OCI-LY3 (cell line): ENCODE measurements around the gene CAMTA1.

Experiments used
- H2AFZ ChIP-seq: fragments of 200-600, 300-600 bp; shearing (Covaris generic); 2 replicates; pipeline ENCODE4 v1.6.0; 2014; ENCODE audit warnings: antibody characterized with exemption, low read depth, low read length
- H3K27ac ChIP-seq: fragments of 200-600, 300-600 bp; sonication (generic); 2 replicates; pipeline ENCODE4 v1.5.1; 2014; ENCODE audit warnings: mild to moderate bottlenecking, low read length, moderate library complexity, mixed read lengths
- H3K27me3 ChIP-seq: fragments of 200-600, 300-600 bp; sonication (generic); 2 replicates; pipeline ENCODE4 v1.6.1; 2014; ENCODE audit warnings: low read depth, low read length, mixed read lengths
- H3K36me3 ChIP-seq: fragments of 200-600, 300-600 bp; sonication (generic); replicated peaks from 2 replicates; pipeline ENCODE3; 2014; ENCODE audit warnings: low read depth, low read length, mixed read lengths
- H3K4me1 ChIP-seq: fragments of 300-600, 200-600 bp; sonication (generic); 2 replicates; pipeline ENCODE4 v1.6.1; 2014; ENCODE audit warnings: low read length, mixed read lengths
- H3K4me2 ChIP-seq: fragments of 200-600, 300-600 bp; sonication (generic); 2 replicates; pipeline ENCODE4 v1.6.1; 2014; ENCODE audit warnings: low read length, mixed read lengths
- H3K4me3 ChIP-seq: fragments of 300-600, 200-600 bp; sonication (generic); 2 replicates; pipeline ENCODE4 v1.5.1; 2014; ENCODE audit warnings: antibody characterized with exemption, mild to moderate bottlenecking, low read length, moderate library complexity
- H3K79me2 ChIP-seq: fragments of 300-600, 200-600 bp; shearing (Covaris generic); 2 replicates; pipeline ENCODE4 v1.6.1; 2014; ENCODE audit warnings: mild to moderate bottlenecking, low read length, mixed read lengths
- H3K9ac ChIP-seq: fragments of 300-600, 200-600 bp; shearing (Covaris generic); 2 replicates; pipeline ENCODE4 v1.6.0; 2014; ENCODE audit warnings: mild to moderate bottlenecking, low read length, moderate library complexity
- H3K9me3 ChIP-seq: fragments of 200-600, 300-600 bp; shearing (Covaris generic); 2 replicates; pipeline ENCODE4 v1.6.1; 2014; ENCODE audit warnings: low read length, mixed read lengths; ENCODE audit not compliant: insufficient read depth
- H4K20me1 ChIP-seq: fragments of 200-600, 300-600 bp; sonication (generic); 2 replicates; pipeline ENCODE4 v1.6.1; 2016; ENCODE audit warnings: low read length, mixed read lengths; ENCODE audit not compliant: insufficient read depth
- EZH2phosphoT487 ChIP-seq: fragments of 200-600 bp; shearing (Covaris generic); IDR thresholded peaks from 2 replicates; pipeline ENCODE4 v1.6.1; 2018; ENCODE audit warnings: antibody characterized with exemption, mixed run types, low read depth
- TF ChIP-seq, protein P1 (sequence below): fragments of 200-600, 300-600 bp; sonication (generic); IDR thresholded peaks from 2 replicates; pipeline ENCODE4 v1.5.1; 2014; ENCODE audit warnings: antibody characterized with exemption, low read length, low read depth

Gene CAMTA1

DNA sequence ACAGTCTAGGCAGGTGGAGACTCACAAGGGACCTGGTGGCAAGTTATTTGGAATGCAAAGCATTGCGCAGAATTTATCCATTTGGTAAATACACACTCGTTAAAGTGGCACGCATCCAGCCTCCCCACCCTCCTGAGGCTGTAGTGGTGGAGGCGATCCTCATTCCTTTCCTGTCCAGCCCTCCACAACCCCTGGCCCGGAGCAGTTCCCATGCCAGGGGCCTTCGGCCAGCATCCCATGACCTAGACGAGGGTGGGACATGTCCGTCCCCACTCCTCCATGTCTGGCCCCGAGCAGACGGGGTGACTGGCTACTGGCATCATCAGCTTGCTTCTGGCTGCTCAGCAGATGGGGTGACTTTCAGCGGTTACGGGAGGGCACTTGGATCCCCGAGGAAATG lies 704.3 kb downstream of the CAMTA1 start:
- Histone ChIP-seq H3K27ac (no peak overlapping the region), H3K4me3 (no peak overlapping the region), H3K79me2 (no peaks in the 10 kb centered on the region), H3K36me3 (no peaks in the 10 kb centered on the region), H3K4me2 (no peak overlapping the region), H2AFZ (no peak overlapping the region), H3K9ac (no peak overlapping the region), H3K4me1 (no peaks in the 10 kb centered on the region), H4K20me1 (no peaks in the 10 kb centered on the region), H3K27me3 (no peaks in the 10 kb centered on the region), H3K9me3 (no peaks in the 10 kb centered on the region)
- TF ChIP-seq EZH2phosphoT487, result no peak
- TF ChIP-seq, protein P1, sequence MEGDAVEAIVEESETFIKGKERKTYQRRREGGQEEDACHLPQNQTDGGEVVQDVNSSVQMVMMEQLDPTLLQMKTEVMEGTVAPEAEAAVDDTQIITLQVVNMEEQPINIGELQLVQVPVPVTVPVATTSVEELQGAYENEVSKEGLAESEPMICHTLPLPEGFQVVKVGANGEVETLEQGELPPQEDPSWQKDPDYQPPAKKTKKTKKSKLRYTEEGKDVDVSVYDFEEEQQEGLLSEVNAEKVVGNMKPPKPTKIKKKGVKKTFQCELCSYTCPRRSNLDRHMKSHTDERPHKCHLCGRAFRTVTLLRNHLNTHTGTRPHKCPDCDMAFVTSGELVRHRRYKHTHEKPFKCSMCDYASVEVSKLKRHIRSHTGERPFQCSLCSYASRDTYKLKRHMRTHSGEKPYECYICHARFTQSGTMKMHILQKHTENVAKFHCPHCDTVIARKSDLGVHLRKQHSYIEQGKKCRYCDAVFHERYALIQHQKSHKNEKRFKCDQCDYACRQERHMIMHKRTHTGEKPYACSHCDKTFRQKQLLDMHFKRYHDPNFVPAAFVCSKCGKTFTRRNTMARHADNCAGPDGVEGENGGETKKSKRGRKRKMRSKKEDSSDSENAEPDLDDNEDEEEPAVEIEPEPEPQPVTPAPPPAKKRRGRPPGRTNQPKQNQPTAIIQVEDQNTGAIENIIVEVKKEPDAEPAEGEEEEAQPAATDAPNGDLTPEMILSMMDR, result no peak

DNA sequence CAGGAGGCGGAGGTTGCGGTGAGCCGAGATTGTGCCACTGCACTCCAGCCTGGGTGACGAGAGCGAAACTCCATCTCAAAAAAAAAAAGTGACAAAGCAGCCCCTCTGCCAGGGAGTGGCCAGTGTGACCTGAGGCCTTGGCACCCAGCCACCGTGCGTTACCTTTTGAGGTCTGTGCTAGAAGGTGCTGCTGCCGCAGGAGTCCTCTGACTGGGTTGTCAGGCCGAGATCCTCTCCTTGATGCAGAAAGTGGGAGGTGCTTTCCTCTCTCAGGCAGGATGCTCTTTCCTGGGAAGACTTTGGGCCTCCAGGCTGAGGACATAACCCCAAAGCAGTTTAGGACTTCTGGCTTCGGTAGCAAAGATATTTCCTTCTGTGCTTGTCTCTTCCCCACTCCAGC lies 705.3 kb downstream of the CAMTA1 start:
- Histone ChIP-seq H3K9ac (no peak overlapping the region), H3K4me2 (no peak overlapping the region)
- TF ChIP-seq, protein P1, result no peak
- TF ChIP-seq EZH2phosphoT487, result no peak

DNA sequence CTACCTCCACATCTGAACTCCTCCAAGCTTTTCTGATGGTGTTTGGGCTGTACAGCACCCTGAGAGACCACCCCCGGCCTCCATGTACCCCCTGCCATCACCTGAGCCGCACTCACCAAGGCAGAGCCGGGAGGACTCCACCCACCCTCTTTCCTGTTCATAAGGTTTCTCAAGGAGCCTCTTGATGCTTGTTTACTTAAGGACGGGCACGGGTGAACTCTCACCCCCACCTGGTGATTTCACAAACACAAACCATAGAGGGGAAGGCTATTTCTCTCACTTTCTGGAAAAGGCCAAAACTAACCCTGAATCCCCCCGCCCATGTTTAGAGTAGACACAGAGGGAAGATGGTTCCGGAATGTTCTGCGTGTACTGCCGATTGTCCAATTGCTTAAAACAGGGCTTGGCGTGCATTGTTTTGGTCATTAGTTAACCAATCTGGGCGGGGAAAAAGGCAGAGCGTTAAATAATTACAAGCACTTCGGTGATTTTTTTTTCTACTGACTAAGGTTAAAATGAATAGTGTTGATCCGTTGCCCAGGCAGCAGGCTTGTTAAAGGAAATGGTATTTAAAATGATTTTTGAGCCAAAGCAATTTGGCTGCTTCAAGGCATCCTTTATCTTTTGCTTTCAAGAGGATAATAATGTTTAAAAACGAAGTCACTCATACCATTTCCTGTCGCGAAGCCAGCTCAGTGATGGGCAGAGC lies 706.0 kb downstream of the CAMTA1 start:
- H3K9ac ChIP-seq, result no peak overlapping the region
- no peak for TF ChIP-seq EZH2phosphoT487
- TF ChIP-seq, protein P1, result no peak
- no peak overlapping the region for H2AFZ ChIP-seq
- no peak overlapping the region for H3K27ac ChIP-seq
- H3K4me2 ChIP-seq, result no peak overlapping the region
- H3K27me3 ChIP-seq, result no peaks in the 10 kb centered on the region
- H3K4me3 ChIP-seq, result no peak overlapping the region
- H4K20me1 ChIP-seq, result no peaks in the 10 kb centered on the region
- no peaks in the 10 kb centered on the region for H3K4me1 ChIP-seq
- no peaks in the 10 kb centered on the region for H3K36me3 ChIP-seq
- no peaks in the 10 kb centered on the region for H3K79me2 ChIP-seq
- H3K9me3 ChIP-seq, result no peaks in the 10 kb centered on the region

More for the DNA sequence above, 705.3 kb downstream of the CAMTA1 start:
- Histone ChIP-seq H3K79me2 (no peaks in the 10 kb centered on the region), H3K27me3 (no peaks in the 10 kb centered on the region), H3K9me3 (no peaks in the 10 kb centered on the region), H3K4me3 (no peak overlapping the region), H3K4me1 (no peaks in the 10 kb centered on the region), H2AFZ (no peak overlapping the region), H4K20me1 (no peaks in the 10 kb centered on the region), H3K27ac (no peak overlapping the region), H3K36me3 (no peaks in the 10 kb centered on the region)

DNA sequence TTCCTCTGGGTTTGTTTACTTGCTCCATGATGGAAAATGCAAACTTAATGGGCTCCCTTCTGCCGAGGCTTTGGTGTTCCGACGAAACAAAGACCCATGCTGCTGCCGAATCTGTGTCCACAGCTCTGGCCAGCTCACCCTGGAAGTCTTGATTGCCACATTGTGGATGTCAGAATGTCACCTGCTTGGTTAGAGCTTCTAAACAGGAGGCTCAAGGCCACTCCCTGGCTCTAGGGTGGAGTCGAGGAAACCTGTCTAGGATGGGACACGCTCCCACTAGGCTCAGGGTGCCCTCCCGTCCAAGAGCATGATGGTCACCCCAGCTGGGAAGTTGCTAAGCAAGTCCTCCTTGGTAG lies 706.5 kb downstream of the CAMTA1 start:
- Histone ChIP-seq H2AFZ (no peak overlapping the region), H3K79me2 (no peaks in the 10 kb centered on the region), H3K27me3 (no peaks in the 10 kb centered on the region), H3K4me1 (no peaks in the 10 kb centered on the region), H3K4me3 (no peak overlapping the region), H3K9ac (no peak overlapping the region), H4K20me1 (no peaks in the 10 kb centered on the region), H3K9me3 (no peaks in the 10 kb centered on the region), H3K27ac (no peak overlapping the region), H3K36me3 (no peaks in the 10 kb centered on the region), H3K4me2 (no peak overlapping the region)
- TF ChIP-seq, protein P1, result no peak
- TF ChIP-seq EZH2phosphoT487, result no peak
